ENCODE data around the gene PARD3.

The PARD3 gene

DNA sequence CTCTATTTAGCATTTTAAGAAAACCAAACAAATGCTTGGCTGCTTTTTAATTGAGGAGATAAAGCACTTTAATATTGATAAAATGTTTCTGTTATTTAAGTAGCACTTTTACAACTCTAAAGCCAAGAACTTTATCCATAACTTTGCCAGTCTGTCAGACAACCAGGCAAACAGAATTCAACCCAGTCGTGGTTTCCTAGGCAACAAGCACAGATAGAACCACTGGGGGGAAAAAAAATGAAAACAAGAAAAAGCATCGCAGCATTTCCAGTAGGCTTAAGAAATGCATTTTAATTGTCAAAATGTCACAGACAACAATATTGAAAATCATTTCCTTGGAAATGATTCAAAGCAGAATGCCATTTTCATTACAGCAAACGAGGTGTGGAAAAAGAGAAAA, 323.4 kb downstream of the PARD3 start:
- Histone ChIP-seq H3K36me3 (ENCODE audit: control insufficient read depth, insufficient read depth, low read length) (no peaks in the 10 kb centered on the region), H3K79me2 (peaks cover 5% of the 10 kb centered on the region), H3K9me3 (ENCODE audit: control insufficient read depth, low read length) (no peaks in the 10 kb centered on the region), H3K4me3 (ENCODE audit: low read depth, low read length) (no peak overlapping the region), H3K27me3 (ENCODE audit: control insufficient read depth, insufficient read depth, low read length) (no peaks in the 10 kb centered on the region), H2AFZ (no peak overlapping the region), H3K4me2 (ENCODE audit: low read length) (no peak overlapping the region), H3K4me1 (no peaks in the 10 kb centered on the region), H3K9ac (no peak overlapping the region), H3K27ac (no peak overlapping the region)
- TF ChIP-seq, protein P1, sequence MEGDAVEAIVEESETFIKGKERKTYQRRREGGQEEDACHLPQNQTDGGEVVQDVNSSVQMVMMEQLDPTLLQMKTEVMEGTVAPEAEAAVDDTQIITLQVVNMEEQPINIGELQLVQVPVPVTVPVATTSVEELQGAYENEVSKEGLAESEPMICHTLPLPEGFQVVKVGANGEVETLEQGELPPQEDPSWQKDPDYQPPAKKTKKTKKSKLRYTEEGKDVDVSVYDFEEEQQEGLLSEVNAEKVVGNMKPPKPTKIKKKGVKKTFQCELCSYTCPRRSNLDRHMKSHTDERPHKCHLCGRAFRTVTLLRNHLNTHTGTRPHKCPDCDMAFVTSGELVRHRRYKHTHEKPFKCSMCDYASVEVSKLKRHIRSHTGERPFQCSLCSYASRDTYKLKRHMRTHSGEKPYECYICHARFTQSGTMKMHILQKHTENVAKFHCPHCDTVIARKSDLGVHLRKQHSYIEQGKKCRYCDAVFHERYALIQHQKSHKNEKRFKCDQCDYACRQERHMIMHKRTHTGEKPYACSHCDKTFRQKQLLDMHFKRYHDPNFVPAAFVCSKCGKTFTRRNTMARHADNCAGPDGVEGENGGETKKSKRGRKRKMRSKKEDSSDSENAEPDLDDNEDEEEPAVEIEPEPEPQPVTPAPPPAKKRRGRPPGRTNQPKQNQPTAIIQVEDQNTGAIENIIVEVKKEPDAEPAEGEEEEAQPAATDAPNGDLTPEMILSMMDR (IDR thresholded peaks at IDR 0.05) = no peak

DNA sequence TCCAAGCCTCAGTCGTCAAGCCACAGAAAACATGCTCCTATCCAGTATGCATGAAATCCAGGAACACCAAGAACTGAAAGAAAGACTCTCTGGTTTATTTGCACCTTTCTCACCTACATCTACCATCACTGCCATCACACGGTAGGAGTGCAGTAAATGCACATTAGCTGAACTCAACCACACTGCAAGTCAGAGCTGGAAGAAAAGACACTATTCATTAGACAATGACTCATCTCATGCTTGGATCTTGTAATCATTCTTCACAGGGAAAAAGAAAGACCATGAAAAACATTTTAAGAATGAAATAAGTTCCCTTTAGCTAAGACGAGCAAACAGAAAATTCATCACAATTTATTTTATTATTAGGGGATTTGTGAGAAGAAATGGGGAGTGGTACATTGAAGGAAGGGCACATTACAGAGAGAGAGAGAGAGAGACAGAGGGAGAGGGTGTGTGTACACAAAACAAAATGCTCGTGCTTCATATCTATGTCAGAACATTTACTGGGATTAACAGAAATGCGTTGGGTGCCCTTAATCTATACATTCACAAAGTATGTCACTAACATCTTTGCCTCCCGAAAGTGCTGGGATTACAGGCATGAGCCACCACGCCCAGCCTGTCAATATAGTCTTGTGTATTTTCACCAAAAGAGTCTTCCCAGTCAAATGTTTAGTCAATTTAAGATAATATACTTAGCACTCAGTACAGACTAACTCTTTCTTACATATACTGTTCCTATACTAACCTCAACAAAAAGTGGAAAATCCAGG, 324.9 kb downstream of the PARD3 start:
- H3K9me3 ChIP-seq (ENCODE audit: control insufficient read depth, low read length) = no peaks in the 10 kb centered on the region
- no peak overlapping the region for H3K27ac ChIP-seq

DNA sequence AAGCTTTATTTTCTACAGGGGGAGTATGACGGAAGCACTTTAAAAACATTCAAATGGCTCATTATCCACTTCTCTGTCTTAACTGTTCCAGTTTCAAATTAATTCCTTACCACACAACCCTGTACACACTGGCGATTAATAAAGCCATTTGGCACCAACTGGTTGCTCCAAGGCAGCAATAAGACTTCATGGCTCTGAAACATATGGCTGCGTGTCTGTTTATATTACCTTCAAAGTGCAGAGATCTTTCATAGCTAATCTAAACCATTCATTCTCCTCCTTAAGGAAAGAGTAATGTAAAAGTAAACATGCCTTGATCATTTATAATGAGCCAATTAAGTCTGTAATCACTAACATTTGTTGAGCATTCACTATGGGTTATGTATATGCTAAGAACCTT, 325.7 kb downstream of the PARD3 start:
- Histone ChIP-seq H3K79me2 (peaks cover 5% of the 10 kb centered on the region), H3K4me2 (ENCODE audit: low read length) (no peak overlapping the region), H3K27ac (no peak overlapping the region), H3K9ac (no peak overlapping the region), H3K9me3 (ENCODE audit: control insufficient read depth, low read length) (no peaks in the 10 kb centered on the region), H3K4me3 (ENCODE audit: low read depth, low read length) (no peak overlapping the region), H3K27me3 (ENCODE audit: control insufficient read depth, insufficient read depth, low read length) (no peaks in the 10 kb centered on the region), H2AFZ (no peak overlapping the region), H3K36me3 (ENCODE audit: control insufficient read depth, insufficient read depth, low read length) (no peaks in the 10 kb centered on the region), H3K4me1 (no peaks in the 10 kb centered on the region)
- TF ChIP-seq, protein P1 (IDR thresholded peaks at IDR 0.05) = no peak

More for the DNA sequence above, 324.9 kb downstream of the PARD3 start:
- no peak overlapping the region for H3K4me2 ChIP-seq (ENCODE audit: low read length)
- no peaks in the 10 kb centered on the region for H3K4me1 ChIP-seq
- TF ChIP-seq, protein P1 (IDR thresholded peaks at IDR 0.05) = no peak
- H3K79me2 ChIP-seq = peaks cover 5% of the 10 kb centered on the region
- no peaks in the 10 kb centered on the region for H3K27me3 ChIP-seq (ENCODE audit: control insufficient read depth, insufficient read depth, low read length)
- no peak overlapping the region for H3K9ac ChIP-seq
- H2AFZ ChIP-seq = no peak overlapping the region
- no peaks in the 10 kb centered on the region for H3K36me3 ChIP-seq (ENCODE audit: control insufficient read depth, insufficient read depth, low read length)
- H3K4me3 ChIP-seq (ENCODE audit: low read depth, low read length) = no peak overlapping the region

DNA sequence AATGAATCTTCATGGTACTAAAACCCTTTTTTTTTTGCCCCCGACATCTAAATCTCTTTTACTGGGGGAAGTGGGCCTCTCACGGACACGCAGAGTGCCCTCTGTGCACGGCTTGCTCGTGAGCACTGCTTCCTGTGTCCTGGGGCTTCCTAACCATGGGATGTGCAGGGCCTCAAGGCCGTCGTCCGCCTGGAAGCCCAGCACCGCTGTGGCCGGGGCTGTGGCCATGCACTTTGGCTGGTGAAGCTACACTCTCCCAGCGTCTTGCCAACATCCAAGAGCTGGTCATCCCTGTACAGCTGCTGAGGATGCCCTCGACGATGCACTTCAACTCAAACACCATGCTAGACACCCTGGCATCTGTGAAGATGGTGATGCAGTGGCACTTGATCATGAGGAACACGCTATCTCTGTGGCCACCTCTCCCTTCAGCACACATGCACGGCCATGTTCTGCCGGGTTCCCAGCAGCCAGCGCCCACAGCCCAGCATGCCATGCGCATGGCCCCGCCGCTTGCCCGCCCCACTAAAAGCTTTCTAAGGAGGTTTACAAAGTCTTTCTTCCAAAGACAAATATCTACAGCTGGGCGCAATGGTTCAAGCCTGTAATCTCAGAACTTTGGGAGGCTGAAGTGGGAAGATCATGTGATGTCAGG, 326.5 kb downstream of the PARD3 start:
- Histone ChIP-seq H3K4me1 (no peaks in the 10 kb centered on the region), H3K27me3 (ENCODE audit: control insufficient read depth, insufficient read depth, low read length) (no peaks in the 10 kb centered on the region), H3K4me3 (ENCODE audit: low read depth, low read length) (no peak overlapping the region), H3K9ac (no peak overlapping the region), H2AFZ (no peak overlapping the region), H3K9me3 (ENCODE audit: control insufficient read depth, low read length) (no peaks in the 10 kb centered on the region), H3K36me3 (ENCODE audit: control insufficient read depth, insufficient read depth, low read length) (no peaks in the 10 kb centered on the region), H3K27ac (no peak overlapping the region), H3K4me2 (ENCODE audit: low read length) (no peak overlapping the region), H3K79me2 (peaks cover 5% of the 10 kb centered on the region)
- TF ChIP-seq, protein P1 (IDR thresholded peaks at IDR 0.05) = no peak

All from parathyroid adenoma (tissue), 2 donors.